ENCODE data around the gene C1orf159.

- TF ChIP-seq CTCF (IDR thresholded peaks at IDR 0.05) (no peak), EP300 (IDR thresholded peaks at IDR 0.05) (no peak), POLR2AphosphoS5 (IDR thresholded peaks at IDR 0.05) (no peak), POLR2A (IDR thresholded peaks at IDR 0.05) (no peak)
Observed at GRCh38 chr1:1080951-1081310, 35.0 kb downstream of the C1orf159 start.
